Spinal cord (tissue), 10 donors: ENCODE measurements around the gene CUL3. TPM values are rescaled to one million over a fixed set of nuclear protein-coding genes. Genes with fewer than 3 reads are reported as not detected.

Experiments used
- DNase-seq, 6 donors: peaks; one replicate each; pipeline versions ENCODE4 v3.0.0 to v3.0.0-alpha.2; 2013 to 2015; ENCODE audit warnings: low spot score in 6 of 6, low read depth in 4 of 6
- H3K27ac ChIP-seq: one replicate; pipeline ENCODE4 v1.5.1; 2013; ENCODE audit warnings: low read depth, low read length, control low read depth
- H3K27me3 ChIP-seq: one replicate; pipeline ENCODE4 v1.6.1; 2013; ENCODE audit warnings: low read length; ENCODE audit not compliant: control insufficient read depth, insufficient read depth
- H3K36me3 ChIP-seq: one replicate; pipeline ENCODE4 v1.6.1; 2013; ENCODE audit warnings: low read length; ENCODE audit not compliant: control insufficient read depth, insufficient read depth
- H3K4me1 ChIP-seq: one replicate; pipeline ENCODE4 v1.6.1; 2013; ENCODE audit warnings: low read length; ENCODE audit not compliant: control insufficient read depth, insufficient read depth
- H3K4me3 ChIP-seq: one replicate; pipeline ENCODE4 v1.5.1; 2013; ENCODE audit warnings: low read depth, low read length, control low read depth
- H3K9me3 ChIP-seq: one replicate; pipeline ENCODE4 v1.6.1; 2013; ENCODE audit warnings: low read length; ENCODE audit not compliant: control insufficient read depth, insufficient read depth
- WGBS: methylation state at CpG from one replicate; pipeline ENCODE4 v1.1.5; 2013; ENCODE audit warnings: missing lambda C conversion rate; ENCODE audit not compliant: insufficient coverage; 5-methylcytosine and 5-hydroxymethylcytosine counted together
- polyA plus RNA-seq, 2 donors: library from polyadenylated mRNA; unstranded; fragments of 120-200 nt; gene quantifications; one replicate each; pipeline ENCODE4 v1.2.1, GENCODE V29; 2013; ENCODE audit not compliant: insufficient read length in 2 of 2
- total RNA-seq, 2 donors: library from RNA; depleted of rRNA in 1 of 2; stranded (reverse); fragments of 120-200 nt in 1 of 2; fragments of >200 nt in 1 of 2; gene quantifications; one replicate each; pipeline versions ENCODE4 v1.2.3 to v1.2.4, GENCODE V29; 2013 to 2014
- donor health status: healthy.

CUL3 gene
- total and polyA plus RNA-seq, 4 donors: 92.0 to 113 (median 99.7) TPM

- H3K4me3 ChIP-seq: no peak overlapping the region
- DNase-seq: peak in 3 of 6 donors; percentile 11 to 67 (median 33)
- peaks cover 3% of the 10 kb centered on the region for H3K9me3 ChIP-seq
- no peaks in the 10 kb centered on the region for H3K4me1 ChIP-seq
- no peaks in the 10 kb centered on the region for H3K36me3 ChIP-seq
- whole genome bisulfite sequencing: no CpG with 5 or more reads among the region's 4 CpGs
- H3K27ac ChIP-seq: peak overlapping the region; percentile 0
- no peaks in the 10 kb centered on the region for H3K27me3 ChIP-seq
Measured at GRCh38 chr2:224570328-224570993, 14.7 kb downstream of the CUL3 start.

GRCh38 chr2:224569654-224570053 lies 15.5 kb downstream of the CUL3 start:
- H3K4me1 ChIP-seq: no peaks in the 10 kb centered on the region
- no peaks in the 10 kb centered on the region for H3K36me3 ChIP-seq
- DNase-seq: no peak
- no peaks in the 10 kb centered on the region for H3K27me3 ChIP-seq
- H3K27ac ChIP-seq: no peak overlapping the region
- peaks cover 3% of the 10 kb centered on the region for H3K9me3 ChIP-seq
- H3K4me3 ChIP-seq: no peak overlapping the region

GRCh38 chr2:224565452-224566035 lies 19.6 kb downstream of the CUL3 start:
- Histone ChIP-seq H3K4me3 (no peak overlapping the region), H3K4me1 (no peaks in the 10 kb centered on the region), H3K9me3 (peaks cover 3% of the 10 kb centered on the region), H3K27me3 (no peaks in the 10 kb centered on the region), H3K36me3 (no peaks in the 10 kb centered on the region), H3K27ac (no peak overlapping the region)
- DNase-seq: no peak
- WGBS: 97% methylated on average over 4 of the region's 4 CpGs

GRCh38 chr2:224563537-224563936 lies 21.6 kb downstream of the CUL3 start:
- Histone ChIP-seq H3K9me3 (peaks cover 3% of the 10 kb centered on the region), H3K27me3 (no peaks in the 10 kb centered on the region), H3K36me3 (no peaks in the 10 kb centered on the region), H3K4me3 (no peak overlapping the region), H3K27ac (no peak overlapping the region), H3K4me1 (no peaks in the 10 kb centered on the region)
- no peak for DNase-seq

GRCh38 chr2:224562831-224563230 lies 22.3 kb downstream of the CUL3 start:
- Histone ChIP-seq H3K36me3 (no peaks in the 10 kb centered on the region), H3K27me3 (no peaks in the 10 kb centered on the region), H3K4me3 (no peak overlapping the region), H3K4me1 (no peaks in the 10 kb centered on the region), H3K9me3 (peaks cover 3% of the 10 kb centered on the region), H3K27ac (no peak overlapping the region)
- no peak for DNase-seq
- 63% methylated on average over 2 of the region's 4 CpGs for WGBS

- H3K27me3 ChIP-seq: no peaks in the 10 kb centered on the region
- no peak for DNase-seq
- H3K9me3 ChIP-seq: peaks cover 3% of the 10 kb centered on the region
- no peaks in the 10 kb centered on the region for H3K36me3 ChIP-seq
- H3K27ac ChIP-seq: no peak overlapping the region
- H3K4me3 ChIP-seq: no peak overlapping the region
- no peaks in the 10 kb centered on the region for H3K4me1 ChIP-seq
- WGBS: 100% methylated on average over 1 of the region's 7 CpGs
Measured at GRCh38 chr2:224561234-224562005, 23.7 kb downstream of the CUL3 start.

GRCh38 chr2:224560549-224560948 lies 24.6 kb downstream of the CUL3 start:
- Histone ChIP-seq H3K4me3 (no peak overlapping the region), H3K4me1 (no peaks in the 10 kb centered on the region), H3K27me3 (no peaks in the 10 kb centered on the region), H3K36me3 (no peaks in the 10 kb centered on the region), H3K27ac (no peak overlapping the region), H3K9me3 (no peaks in the 10 kb centered on the region)
- 97% methylated on average over 2 of the region's 2 CpGs for WGBS
- no peak for DNase-seq

- Histone ChIP-seq H3K4me1 (no peaks in the 10 kb centered on the region), H3K27ac (no peak overlapping the region), H3K27me3 (no peaks in the 10 kb centered on the region), H3K4me3 (no peak overlapping the region), H3K9me3 (no peaks in the 10 kb centered on the region), H3K36me3 (no peaks in the 10 kb centered on the region)
- no peak for DNase-seq
- WGBS: no CpG with 5 or more reads among the region's 2 CpGs
Measured at GRCh38 chr2:224557610-224558009, 27.6 kb downstream of the CUL3 start.

- no peaks in the 10 kb centered on the region for H3K4me1 ChIP-seq
- H3K36me3 ChIP-seq: no peaks in the 10 kb centered on the region
- H3K9me3 ChIP-seq: no peaks in the 10 kb centered on the region
- H3K27me3 ChIP-seq: no peaks in the 10 kb centered on the region
- DNase-seq: no peak
- H3K4me3 ChIP-seq: no peak overlapping the region
- H3K27ac ChIP-seq: no peak overlapping the region
Measured at GRCh38 chr2:224556381-224556780, 28.8 kb downstream of the CUL3 start.
